Stimulated activated CD8-positive, alpha-beta memory T cell treated with anti-CD3 and anti-CD28 coated beads, Interleukin-2, amount 100 ng/mL, for 48 hours (primary cell): ENCODE measurements around the gene TMEM116.

Experiments used
- DNase-seq, 2 donors: peaks; one replicate each; pipeline ENCODE4 v3.0.0-alpha.2; 2020; ENCODE audit warnings: low read depth in 2 of 2

TMEM116 gene

DNA sequence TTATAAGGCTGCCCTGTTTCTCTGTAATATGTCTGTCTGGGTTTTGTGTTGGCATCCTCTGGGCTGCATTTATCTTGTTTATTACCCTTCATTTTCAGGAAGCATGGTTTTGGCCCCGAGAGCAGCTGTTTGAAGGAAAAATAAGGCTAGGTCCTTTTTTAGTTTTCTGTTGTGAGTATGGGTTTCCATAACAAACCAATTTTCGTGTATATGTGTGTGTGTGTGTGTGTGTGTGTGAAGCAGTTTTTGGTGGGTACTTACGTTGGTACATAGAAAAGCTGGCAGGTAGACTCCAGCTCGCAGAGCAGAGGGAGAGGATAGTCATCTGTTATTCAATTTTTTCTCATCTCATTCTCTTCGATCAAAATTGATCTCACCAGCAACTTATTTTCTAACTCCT is 118.4 kb downstream of the TMEM116 start:
- DNase-seq = no peak

DNA sequence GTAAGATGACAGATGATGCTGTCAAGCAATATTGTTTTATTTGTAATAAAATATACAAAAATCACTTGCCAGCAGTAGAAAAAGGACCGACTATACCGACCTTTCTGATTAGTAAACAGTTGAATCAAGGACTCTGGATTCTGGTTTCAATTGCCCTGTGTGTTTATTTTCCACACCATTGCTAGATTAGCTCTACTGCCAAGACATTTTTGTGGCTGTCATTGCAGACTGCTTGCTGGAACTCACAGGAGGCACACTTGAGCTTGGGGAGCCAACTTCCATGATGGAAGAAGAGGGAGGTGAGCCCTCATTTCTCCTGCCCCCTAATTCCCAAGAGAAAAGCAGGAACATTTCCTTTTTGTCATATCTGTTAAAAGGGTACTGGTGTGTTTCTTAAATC is 119.7 kb downstream of the TMEM116 start:
- DNase-seq = no peak

DNA sequence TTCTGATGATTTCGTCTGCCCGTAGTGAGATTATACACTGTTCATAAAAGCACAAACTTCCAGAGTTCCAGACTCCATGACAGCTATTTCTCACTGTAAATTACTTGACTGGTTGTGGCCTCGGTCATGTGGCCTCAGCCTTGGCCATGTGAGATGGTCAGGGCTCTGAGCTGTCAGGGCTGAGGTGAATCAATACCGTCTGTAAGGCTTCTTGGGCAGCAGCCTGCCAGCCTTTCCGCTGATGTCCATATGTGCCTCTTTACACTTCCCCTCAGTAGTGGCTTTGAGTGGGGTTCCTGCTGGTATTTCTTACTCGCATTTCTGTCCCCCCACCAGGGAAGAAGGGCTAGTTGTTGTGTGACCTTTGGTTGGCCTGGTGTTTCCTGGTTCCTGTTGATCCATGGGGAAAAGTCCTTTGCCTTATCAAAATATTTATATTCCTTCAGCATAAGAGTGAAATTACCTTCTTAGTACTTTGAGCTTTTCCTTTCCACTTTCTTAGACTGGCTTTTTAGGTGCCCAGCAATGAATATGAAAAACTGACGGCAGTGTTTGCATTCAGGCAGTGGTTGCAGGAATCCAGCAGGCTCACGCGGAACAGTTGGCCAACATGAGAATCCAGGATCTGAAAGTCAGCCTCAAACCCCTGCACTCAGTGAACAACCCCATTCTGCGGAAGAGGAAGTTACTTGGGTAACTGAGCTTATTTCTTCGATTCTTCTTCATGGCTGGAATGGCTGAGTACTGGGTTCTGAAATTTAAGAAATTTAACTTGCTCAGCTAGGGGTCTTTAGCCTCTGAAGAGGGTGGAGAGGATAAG is 124.8 kb downstream of the TMEM116 start:
- no peak for DNase-seq

DNA sequence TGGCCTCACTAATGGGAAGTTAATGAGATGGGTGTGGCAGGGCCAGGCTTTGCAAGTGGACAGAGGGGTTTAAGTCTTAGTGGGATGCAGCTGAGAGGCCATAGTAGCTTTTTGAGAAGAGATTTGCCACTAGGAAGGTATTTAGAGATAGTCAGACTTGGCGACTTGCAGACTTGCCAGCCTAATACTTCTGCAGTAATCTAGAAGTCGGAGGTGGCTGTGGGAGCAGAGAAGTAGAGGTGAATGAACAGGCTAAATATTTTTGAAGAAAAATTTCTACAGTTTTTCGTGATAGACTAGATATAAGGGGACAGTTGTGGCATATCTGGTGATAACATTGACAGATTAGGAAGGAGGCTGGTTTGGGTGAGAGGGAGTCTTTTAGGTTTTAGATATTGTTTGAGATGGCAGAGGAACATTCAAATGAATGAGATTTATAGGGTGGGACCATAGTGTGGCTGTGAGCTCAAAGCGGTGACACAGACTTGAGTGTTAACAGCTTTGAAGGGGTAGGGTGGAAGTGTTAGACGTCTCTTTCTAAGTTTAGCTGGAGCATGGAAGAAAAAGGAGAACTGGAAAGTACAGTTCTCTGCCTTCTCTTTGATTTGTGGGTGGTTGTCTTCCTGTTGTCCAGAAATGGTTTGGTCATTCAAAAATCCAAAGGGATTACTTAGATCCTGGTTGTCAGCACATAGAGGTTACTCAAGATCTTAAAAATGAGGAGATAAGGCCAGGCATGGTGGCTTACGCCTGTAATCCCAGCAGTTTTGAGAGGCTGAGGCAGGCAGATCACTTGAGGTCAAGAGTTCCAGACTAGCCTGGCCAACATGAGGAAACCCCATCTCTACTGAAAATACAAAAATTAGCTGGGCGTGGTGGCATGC is 126.1 kb downstream of the TMEM116 start:
- DNase-seq = no peak

DNA sequence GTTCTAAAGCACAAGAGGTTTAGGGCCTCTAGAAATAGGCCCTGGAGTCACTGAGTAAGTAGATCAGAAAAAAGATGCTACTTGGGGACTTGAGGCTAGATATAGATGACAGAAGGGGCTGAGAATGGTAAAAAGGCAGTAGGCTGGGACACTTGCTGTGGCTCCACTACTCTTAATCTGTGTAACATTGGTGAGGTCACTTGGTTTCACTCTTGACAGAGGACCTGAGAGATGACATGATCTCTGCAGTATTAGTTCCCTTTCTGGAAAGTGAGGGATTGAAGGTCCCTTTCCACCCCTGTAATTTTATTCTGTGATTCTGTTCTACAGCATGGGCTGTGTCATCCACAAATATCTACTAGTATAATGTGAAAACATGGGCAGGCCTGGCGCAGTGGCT is 131.2 kb downstream of the TMEM116 start:
- DNase-seq = no peak
